WTC11 (cell line): Measurements from ENCODE around the gene LCE3E. TPM values are rescaled to one million over a fixed set of nuclear protein-coding genes. Genes with fewer than 3 reads are reported as not detected.

ENCODE experiments used
- ATAC-seq: fragments of 200-7000 bp; cut with Tn5 transposase; 2 replicates; pipeline ENCODE4 v1.10.0; 2021; ENCODE audit warnings: mild to moderate bottlenecking, moderate library complexity
- Bru-seq: library from RNA; stranded (reverse); fragments of 400-500 nt; gene quantifications from one replicate; lab custom pipeline; 2021; lab: Mats Ljungman, UMichigan
- CTCF ChIA-PET: fragments of 300-600 bp; sonication (Branson Sonifier 250); formaldehyde crosslinking; loops from one replicate; lab custom pipeline; 2021; ENCODE audit warnings: antibody characterized with exemption; lab: Charles Lee
- POLR2A ChIA-PET: fragments of 350-600 bp; sonication (Branson Sonifier 250); formaldehyde crosslinking; loops from one replicate; lab custom pipeline; 2021; ENCODE audit warnings: antibody characterized with exemption; lab: Charles Lee
- DNase-seq: peaks from one replicate; pipeline ENCODE4 v3.0.0; 2021; ENCODE audit warnings: low spot score
- H3K27ac Mint-ChIP-seq: 2 replicates; pipeline ENCODE4 v1.8.0; 2021; ENCODE audit warnings: mixed read lengths
- H3K27me3 Mint-ChIP-seq: 2 replicates; pipeline ENCODE4 v1.8.0; 2021; ENCODE audit warnings: low read depth, mild to moderate bottlenecking, moderate library complexity, mixed read lengths
- H3K36me3 Mint-ChIP-seq: 2 replicates; pipeline ENCODE4 v1.8.0; 2021; ENCODE audit warnings: mixed read lengths
- H3K4me1 Mint-ChIP-seq: 2 replicates; pipeline ENCODE4 v1.8.0; 2022; ENCODE audit warnings: mixed read lengths
- H3K4me3 Mint-ChIP-seq: 2 replicates; pipeline ENCODE4 v1.8.0; 2021; ENCODE audit warnings: mild to moderate bottlenecking, moderate library complexity, mixed read lengths
- H3K9me3 Mint-ChIP-seq: 2 replicates; pipeline ENCODE4 v1.8.0; 2021; ENCODE audit warnings: mixed read lengths
- EMX1 ChIP-seq: fragments of 250-450 bp; sonication (Bioruptor Pico); IDR thresholded peaks from 2 replicates; pipeline ENCODE4 v1.8.0; 2021; ENCODE audit warnings: mild to moderate bottlenecking
- ETV6 ChIP-seq: sonication (generic); formaldehyde crosslinking; IDR thresholded peaks from 2 replicates; pipeline ENCODE4 v1.8.1; 2022; ENCODE audit warnings: mild to moderate bottlenecking, missing genetic modification reagents
- FOXP1 ChIP-seq: sonication (generic); formaldehyde crosslinking; IDR thresholded peaks from 2 replicates; pipeline ENCODE4 v1.8.0; 2022; ENCODE audit warnings: missing genetic modification reagents, mild to moderate bottlenecking, moderate library complexity, borderline replicate concordance
- GABPB1 ChIP-seq: sonication (generic); formaldehyde crosslinking; IDR thresholded peaks from 2 replicates; pipeline ENCODE4 v1.8.1; 2023; ENCODE audit warnings: mild to moderate bottlenecking, missing genetic modification reagents
- IRF2 ChIP-seq: sonication (generic); formaldehyde crosslinking; IDR thresholded peaks from 2 replicates; pipeline ENCODE4 v1.8.0; 2022; ENCODE audit warnings: low read depth, missing genetic modification reagents, borderline replicate concordance
- JUN ChIP-seq: sonication (generic); formaldehyde crosslinking; IDR thresholded peaks from 2 replicates; pipeline ENCODE4 v1.8.0; 2023; ENCODE audit warnings: mild to moderate bottlenecking, missing genetic modification reagents
- MYBL2 ChIP-seq: sonication (generic); formaldehyde crosslinking; IDR thresholded peaks from 2 replicates; pipeline ENCODE4 v1.8.1; 2023; ENCODE audit warnings: mild to moderate bottlenecking, moderate library complexity, missing genetic modification reagents
- NR2C2 ChIP-seq: sonication (generic); formaldehyde crosslinking; IDR thresholded peaks from 2 replicates; pipeline ENCODE4 v1.8.0; 2022; ENCODE audit warnings: mild to moderate bottlenecking, missing genetic modification reagents
- RORB ChIP-seq: fragments of 250-450 bp; sonication (Bioruptor Pico); IDR thresholded peaks from 2 replicates; pipeline ENCODE4 v1.9.0; 2021; ENCODE audit warnings: mild to moderate bottlenecking
- TEAD4 ChIP-seq: sonication (generic); formaldehyde crosslinking; IDR thresholded peaks from 2 replicates; pipeline ENCODE4 v1.8.0; 2022; ENCODE audit warnings: mild to moderate bottlenecking, missing genetic modification reagents
- ZNF138 ChIP-seq: sonication (generic); formaldehyde crosslinking; conservative IDR thresholded peaks from 2 replicates; pipeline ENCODE4 v1.8.1; 2022; ENCODE audit warnings: mild to moderate bottlenecking, moderate library complexity, missing genetic modification reagents
- ZNF317 ChIP-seq: sonication (generic); formaldehyde crosslinking; IDR thresholded peaks from 2 replicates; pipeline ENCODE4 v1.8.1; 2023; ENCODE audit warnings: low read depth, mild to moderate bottlenecking, moderate library complexity, missing genetic modification reagents, borderline replicate concordance
- ZNF416 ChIP-seq: fragments of 250-450 bp; sonication (Bioruptor Pico); IDR thresholded peaks from 2 replicates; pipeline ENCODE4 v1.9.0; 2021; ENCODE audit warnings: mild to moderate bottlenecking, inconsistent platforms
- long read RNA-seq, 3 experiments: library from RNA in 1 of 3; library from capped mRNA in 1 of 3; library from polyadenylated mRNA in 1 of 3; unstranded in 2 of 3; stranded (forward) in 1 of 3; transcript quantifications; one replicate each; pipeline ENCODE4 v2.0.0, GENCODE V29; 2021
- total RNA-seq: library from RNA; stranded (reverse); gene quantifications from 3 replicates; pipeline ENCODE4 v1.2.3, GENCODE V29; 2021
- TF ChIP-seq, protein P1 (sequence below): sonication (generic); formaldehyde crosslinking; conservative IDR thresholded peaks from 2 replicates; pipeline ENCODE4 v1.8.1; 2022; ENCODE audit warnings: mild to moderate bottlenecking, missing genetic modification reagents
- TF ChIP-seq, protein P2 (sequence below): fragments of 250-450 bp; sonication (Bioruptor Pico); IDR thresholded peaks from 2 replicates; pipeline ENCODE4 v1.9.0; 2021; ENCODE audit warnings: mild to moderate bottlenecking, borderline replicate concordance
- TF ChIP-seq, protein P3 (sequence below): sonication (generic); formaldehyde crosslinking; IDR thresholded peaks from 2 replicates; pipeline ENCODE4 v1.8.0; 2022; ENCODE audit warnings: mild to moderate bottlenecking, missing genetic modification reagents
- TF ChIP-seq, protein P4 (sequence below): sonication (generic); formaldehyde crosslinking; IDR thresholded peaks from 2 replicates; pipeline ENCODE4 v1.8.1; 2022; ENCODE audit warnings: low read depth, missing genetic modification reagents, borderline replicate concordance

Gene LCE3E, protein sequence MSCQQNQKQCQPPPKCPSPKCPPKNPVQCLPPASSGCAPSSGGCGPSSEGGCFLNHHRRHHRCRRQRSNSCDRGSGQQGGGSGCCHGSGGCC
- total RNA-seq (not detected in 3 replicates), Bru-seq, nascent RNA (not detected)
- long read RNA-seq, experiment 1 = 0 reads
- long read RNA-seq, experiment 2 = 0 reads
- long read RNA-seq, experiment 3 = 0 reads

DNA sequence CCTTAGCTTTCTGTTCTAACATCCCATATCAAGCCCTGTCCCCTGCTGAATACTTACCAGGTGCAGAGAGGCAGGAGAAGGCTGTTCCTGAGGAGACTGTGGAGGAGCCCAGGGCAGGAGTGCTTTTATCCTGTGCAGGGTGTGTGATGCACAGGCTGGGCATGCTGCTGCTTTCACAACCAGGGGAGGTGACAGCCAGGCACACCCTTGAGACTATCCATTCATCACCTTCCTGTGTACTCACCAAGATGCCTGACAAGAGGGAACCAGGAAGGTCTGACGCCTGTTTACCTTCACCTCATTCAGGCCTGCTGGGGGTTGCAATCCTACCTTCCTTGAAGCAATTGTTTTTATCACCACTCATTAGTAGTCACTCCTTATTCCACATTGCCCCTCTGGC is at the start of gene LCE3E:
TSS of gene LCE3E (minus strand) at position 100 of the 400 bp plus-strand sequence. CDS start 572 bp downstream, outside the sequence.
- no peaks in the 10 kb centered on the region for H3K4me1 Mint-ChIP-seq
- H3K27ac Mint-ChIP-seq = no peak within 1 kb of the TSS
- TF ChIP-seq ZNF416 (CRISPR knock-in tag) (no peak), JUN (CRISPR knock-in tag) (no peak), ZNF138 (no peak), EMX1 (CRISPR knock-in tag) (no peak), RORB (no peak), ETV6 (no peak), GABPB1 (CRISPR knock-in tag) (no peak), IRF2 (CRISPR knock-in tag) (no peak)
- TF ChIP-seq, protein P1, sequence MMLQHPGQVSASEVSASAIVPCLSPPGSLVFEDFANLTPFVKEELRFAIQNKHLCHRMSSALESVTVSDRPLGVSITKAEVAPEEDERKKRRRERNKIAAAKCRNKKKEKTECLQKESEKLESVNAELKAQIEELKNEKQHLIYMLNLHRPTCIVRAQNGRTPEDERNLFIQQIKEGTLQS (CRISPR knock-in tag) = no peak
- TF ChIP-seq, protein P2, sequence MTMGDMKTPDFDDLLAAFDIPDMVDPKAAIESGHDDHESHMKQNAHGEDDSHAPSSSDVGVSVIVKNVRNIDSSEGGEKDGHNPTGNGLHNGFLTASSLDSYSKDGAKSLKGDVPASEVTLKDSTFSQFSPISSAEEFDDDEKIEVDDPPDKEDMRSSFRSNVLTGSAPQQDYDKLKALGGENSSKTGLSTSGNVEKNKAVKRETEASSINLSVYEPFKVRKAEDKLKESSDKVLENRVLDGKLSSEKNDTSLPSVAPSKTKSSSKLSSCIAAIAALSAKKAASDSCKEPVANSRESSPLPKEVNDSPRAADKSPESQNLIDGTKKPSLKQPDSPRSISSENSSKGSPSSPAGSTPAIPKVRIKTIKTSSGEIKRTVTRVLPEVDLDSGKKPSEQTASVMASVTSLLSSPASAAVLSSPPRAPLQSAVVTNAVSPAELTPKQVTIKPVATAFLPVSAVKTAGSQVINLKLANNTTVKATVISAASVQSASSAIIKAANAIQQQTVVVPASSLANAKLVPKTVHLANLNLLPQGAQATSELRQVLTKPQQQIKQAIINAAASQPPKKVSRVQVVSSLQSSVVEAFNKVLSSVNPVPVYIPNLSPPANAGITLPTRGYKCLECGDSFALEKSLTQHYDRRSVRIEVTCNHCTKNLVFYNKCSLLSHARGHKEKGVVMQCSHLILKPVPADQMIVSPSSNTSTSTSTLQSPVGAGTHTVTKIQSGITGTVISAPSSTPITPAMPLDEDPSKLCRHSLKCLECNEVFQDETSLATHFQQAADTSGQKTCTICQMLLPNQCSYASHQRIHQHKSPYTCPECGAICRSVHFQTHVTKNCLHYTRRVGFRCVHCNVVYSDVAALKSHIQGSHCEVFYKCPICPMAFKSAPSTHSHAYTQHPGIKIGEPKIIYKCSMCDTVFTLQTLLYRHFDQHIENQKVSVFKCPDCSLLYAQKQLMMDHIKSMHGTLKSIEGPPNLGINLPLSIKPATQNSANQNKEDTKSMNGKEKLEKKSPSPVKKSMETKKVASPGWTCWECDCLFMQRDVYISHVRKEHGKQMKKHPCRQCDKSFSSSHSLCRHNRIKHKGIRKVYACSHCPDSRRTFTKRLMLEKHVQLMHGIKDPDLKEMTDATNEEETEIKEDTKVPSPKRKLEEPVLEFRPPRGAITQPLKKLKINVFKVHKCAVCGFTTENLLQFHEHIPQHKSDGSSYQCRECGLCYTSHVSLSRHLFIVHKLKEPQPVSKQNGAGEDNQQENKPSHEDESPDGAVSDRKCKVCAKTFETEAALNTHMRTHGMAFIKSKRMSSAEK (CRISPR knock-in tag) = no peak
- peaks cover 80% of the 10 kb centered on the region for H3K36me3 Mint-ChIP-seq
- ChIA-PET CTCF (no interaction called here), POLR2A (no interaction called here)
- no peak for DNase-seq
- peaks cover 14% of the 10 kb centered on the region for H3K27me3 Mint-ChIP-seq
- no peak for ATAC-seq
- no peak within 1 kb of the TSS for H3K4me3 Mint-ChIP-seq
- peaks cover 92% of the 10 kb centered on the region for H3K9me3 Mint-ChIP-seq

DNA sequence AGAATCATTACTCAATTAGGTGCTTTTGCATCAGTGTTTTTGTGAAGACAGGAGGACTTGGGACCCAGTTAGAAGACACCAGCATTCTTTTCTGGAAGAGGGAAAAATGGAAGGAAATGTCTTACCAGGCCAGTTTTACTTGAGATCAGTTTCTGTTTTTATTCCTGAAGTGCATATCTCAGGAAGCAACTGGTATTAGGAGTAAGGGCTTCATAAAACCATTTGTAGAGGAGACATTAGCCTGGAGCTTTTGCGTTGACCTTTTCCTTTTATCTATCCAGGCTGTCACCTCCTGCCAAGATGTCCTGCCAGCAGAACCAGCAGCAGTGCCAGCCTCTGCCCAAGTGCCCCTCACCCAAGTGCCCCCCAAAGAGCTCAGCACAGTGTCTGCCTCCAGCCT is 46.9 kb upstream of the LCE3E start, which contains the start of gene LCE3B:
TSS of gene LCE3B (plus strand) at position 301 of the 400 bp plus-strand sequence. CDS start at position 301, 0 bp downstream.
- ATAC-seq (no peak), DNase-seq (no peak)
- H3K27me3 Mint-ChIP-seq = peaks cover 13% of the 10 kb centered on the region
- no peak within 1 kb of the TSS for H3K27ac Mint-ChIP-seq
- POLR2A ChIA-PET = no interaction called here
- H3K9me3 Mint-ChIP-seq = peaks cover 82% of the 10 kb centered on the region
- no peak within 1 kb of the TSS for H3K4me3 Mint-ChIP-seq
- H3K36me3 Mint-ChIP-seq = peaks cover 76% of the 10 kb centered on the region
- TF ChIP-seq, protein P3, sequence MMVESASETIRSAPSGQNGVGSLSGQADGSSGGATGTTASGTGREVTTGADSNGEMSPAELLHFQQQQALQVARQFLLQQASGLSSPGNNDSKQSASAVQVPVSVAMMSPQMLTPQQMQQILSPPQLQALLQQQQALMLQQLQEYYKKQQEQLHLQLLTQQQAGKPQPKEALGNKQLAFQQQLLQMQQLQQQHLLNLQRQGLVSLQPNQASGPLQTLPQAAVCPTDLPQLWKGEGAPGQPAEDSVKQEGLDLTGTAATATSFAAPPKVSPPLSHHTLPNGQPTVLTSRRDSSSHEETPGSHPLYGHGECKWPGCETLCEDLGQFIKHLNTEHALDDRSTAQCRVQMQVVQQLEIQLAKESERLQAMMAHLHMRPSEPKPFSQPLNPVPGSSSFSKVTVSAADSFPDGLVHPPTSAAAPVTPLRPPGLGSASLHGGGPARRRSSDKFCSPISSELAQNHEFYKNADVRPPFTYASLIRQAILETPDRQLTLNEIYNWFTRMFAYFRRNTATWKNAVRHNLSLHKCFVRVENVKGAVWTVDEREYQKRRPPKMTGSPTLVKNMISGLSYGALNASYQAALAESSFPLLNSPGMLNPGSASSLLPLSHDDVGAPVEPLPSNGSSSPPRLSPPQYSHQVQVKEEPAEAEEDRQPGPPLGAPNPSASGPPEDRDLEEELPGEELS (CRISPR knock-in tag) = no peak
- no peak for TF ChIP-seq MYBL2
- no peak for TF ChIP-seq TEAD4
- TF ChIP-seq FOXP1 (CRISPR knock-in tag) = no peak
- TF ChIP-seq JUN (CRISPR knock-in tag) = no peak
- TF ChIP-seq, protein P4, sequence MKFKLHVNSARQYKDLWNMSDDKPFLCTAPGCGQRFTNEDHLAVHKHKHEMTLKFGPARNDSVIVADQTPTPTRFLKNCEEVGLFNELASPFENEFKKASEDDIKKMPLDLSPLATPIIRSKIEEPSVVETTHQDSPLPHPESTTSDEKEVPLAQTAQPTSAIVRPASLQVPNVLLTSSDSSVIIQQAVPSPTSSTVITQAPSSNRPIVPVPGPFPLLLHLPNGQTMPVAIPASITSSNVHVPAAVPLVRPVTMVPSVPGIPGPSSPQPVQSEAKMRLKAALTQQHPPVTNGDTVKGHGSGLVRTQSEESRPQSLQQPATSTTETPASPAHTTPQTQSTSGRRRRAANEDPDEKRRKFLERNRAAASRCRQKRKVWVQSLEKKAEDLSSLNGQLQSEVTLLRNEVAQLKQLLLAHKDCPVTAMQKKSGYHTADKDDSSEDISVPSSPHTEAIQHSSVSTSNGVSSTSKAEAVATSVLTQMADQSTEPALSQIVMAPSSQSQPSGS (CRISPR knock-in tag) = no peak
- no peak for TF ChIP-seq NR2C2 (CRISPR knock-in tag)
- no peak for TF ChIP-seq ZNF317 (CRISPR knock-in tag)
- CTCF ChIA-PET = no interaction called here
- H3K4me1 Mint-ChIP-seq = no peaks in the 10 kb centered on the region
